Liver (tissue), 9 donors: ENCODE results near the gene ADAMTS16. TPM values are rescaled to one million over a fixed set of nuclear protein-coding genes. Genes with fewer than 3 reads are reported as not detected.

Source experiments
- DNase-seq: peaks from one replicate; pipeline ENCODE4 v3.0.0-alpha.2; 2017; ENCODE audit warnings: low spot score
- H3K27ac ChIP-seq, 2 donors: one replicate each; pipeline ENCODE4 v1.7.0; 2013; ENCODE audit warnings: inconsistent platforms in 2 of 2, low read length in 2 of 2, control low read depth in 1 of 2, low read depth in 1 of 2, mild to moderate bottlenecking in 1 of 2
- H3K27me3 ChIP-seq, 4 donors: one replicate each; pipeline versions ENCODE4 v1.6.1 to v1.7.0; 2013; ENCODE audit warnings: low read length in 3 of 4, inconsistent platforms in 1 of 4, mild to moderate bottlenecking in 1 of 4, moderate library complexity in 1 of 4; ENCODE audit not compliant: control insufficient read depth in 4 of 4, insufficient read depth in 4 of 4
- H3K36me3 ChIP-seq, 4 donors: one replicate each; pipeline versions ENCODE4 v1.6.1 to v1.7.0; 2013; ENCODE audit warnings: low read length in 3 of 4, mild to moderate bottlenecking in 3 of 4, low read depth in 1 of 4, moderate library complexity in 1 of 4; ENCODE audit not compliant: control insufficient read depth in 4 of 4, insufficient read depth in 3 of 4
- H3K4me1 ChIP-seq, 4 donors: one replicate each; pipeline versions ENCODE4 v1.6.1 to v1.7.0; 2013; ENCODE audit warnings: low read length in 3 of 4, mild to moderate bottlenecking in 3 of 4, moderate library complexity in 1 of 4; ENCODE audit not compliant: control insufficient read depth in 4 of 4, insufficient read depth in 4 of 4
- H3K4me3 ChIP-seq, 3 donors: one replicate each; pipeline versions ENCODE4 v1.6.1 to v1.7.0; 2013; ENCODE audit warnings: low read length in 3 of 3, control low read depth in 1 of 3, low read depth in 1 of 3, mild to moderate bottlenecking in 1 of 3
- H3K9ac ChIP-seq, 2 donors: one replicate each; pipeline ENCODE4 v1.7.0; 2013; ENCODE audit warnings: low read length in 2 of 2, mild to moderate bottlenecking in 2 of 2, moderate library complexity in 2 of 2, control low read depth in 1 of 2, low read depth in 1 of 2
- H3K9me3 ChIP-seq, 4 donors: one replicate each; pipeline versions ENCODE4 v1.6.1 to v1.7.0; 2013; ENCODE audit warnings: low read length in 3 of 4; ENCODE audit not compliant: control insufficient read depth in 4 of 4
- ATF3 ChIP-seq: IDR thresholded peaks from 2 replicates; pipeline ENCODE4 v1.6.1; 2016; ENCODE audit warnings: antibody characterized with exemption
- EGR1 ChIP-seq, 2 donors: IDR thresholded peaks; 2 replicates each; pipeline ENCODE4 v1.6.1; 2016 to 2018; ENCODE audit warnings: antibody characterized with exemption in 2 of 2, low read depth in 2 of 2
- FOXA1 ChIP-seq: IDR thresholded peaks from 2 replicates; pipeline ENCODE4 v1.6.1; 2016; ENCODE audit warnings: antibody characterized with exemption
- FOXA2 ChIP-seq: IDR thresholded peaks from 2 replicates; pipeline ENCODE4 v1.6.1; 2016; ENCODE audit warnings: antibody characterized with exemption
- GABPA ChIP-seq, 2 donors: IDR thresholded peaks in 1 of 2; conservative IDR thresholded peaks in 1 of 2; 2 replicates each; pipeline ENCODE4 v1.6.1; 2016; ENCODE audit warnings: antibody characterized with exemption in 2 of 2, mild to moderate bottlenecking in 1 of 2, moderate library complexity in 1 of 2
- HNF4A ChIP-seq, 2 donors: conservative IDR thresholded peaks; 2 replicates each; pipeline ENCODE4 v1.6.1; 2016; ENCODE audit warnings: antibody characterized with exemption in 2 of 2, mild to moderate bottlenecking in 2 of 2
- HNF4G ChIP-seq: IDR thresholded peaks from 2 replicates; pipeline ENCODE4 v1.6.1; 2016; ENCODE audit warnings: antibody characterized with exemption
- JUND ChIP-seq, 2 donors: IDR thresholded peaks; 2 replicates each; pipeline ENCODE4 v1.6.1; 2016; ENCODE audit warnings: antibody characterized with exemption in 2 of 2
- NR2F2 ChIP-seq: IDR thresholded peaks from 2 replicates; pipeline ENCODE4 v1.6.1; 2016; ENCODE audit warnings: antibody characterized with exemption
- RAD21 ChIP-seq, 2 donors: IDR thresholded peaks; 2 replicates each; pipeline ENCODE4 v1.6.1; 2016; ENCODE audit warnings: antibody characterized with exemption in 2 of 2, mild to moderate bottlenecking in 2 of 2
- REST ChIP-seq: IDR thresholded peaks from 2 replicates; pipeline ENCODE4 v1.6.1; 2016; ENCODE audit warnings: antibody characterized with exemption, mild to moderate bottlenecking
- RXRA ChIP-seq, 2 donors: IDR thresholded peaks; 2 replicates each; pipeline ENCODE4 v1.6.1; 2017 to 2018; ENCODE audit warnings: antibody characterized with exemption in 2 of 2, mild to moderate bottlenecking in 1 of 2
- SP1 ChIP-seq: IDR thresholded peaks from 2 replicates; pipeline ENCODE4 v1.6.1; 2018; ENCODE audit warnings: antibody characterized with exemption, mild to moderate bottlenecking
- TAF1 ChIP-seq: conservative IDR thresholded peaks from 2 replicates; pipeline ENCODE4 v1.6.1; 2016; ENCODE audit warnings: antibody characterized with exemption, mild to moderate bottlenecking
- YY1 ChIP-seq: IDR thresholded peaks from 2 replicates; pipeline ENCODE4 v1.6.1; 2016; ENCODE audit warnings: antibody characterized with exemption, mild to moderate bottlenecking
- ZBTB33 ChIP-seq: IDR thresholded peaks from 2 replicates; pipeline ENCODE4 v1.6.1; 2016; ENCODE audit warnings: antibody characterized with exemption
- whole genome bisulfite sequencing: extraction: QIAGEN DNeasy Blood & Tissue Kit; methylation state at CpG from one replicate; pipeline ENCODE4 v1.1.7; 2013; 5-methylcytosine and 5-hydroxymethylcytosine counted together
- polyA plus RNA-seq, 2 donors: library from polyadenylated mRNA; stranded (reverse) in 1 of 2; unstranded in 1 of 2; fragments of 200-250 nt in 1 of 2; fragments of >200 nt in 1 of 2; fragmentation: Nextera tagmentation in 1 of 2; extraction: Ambion mirVana in 1 of 2; gene quantifications; one replicate each; pipeline versions ENCODE4 v1.2.1 to v1.2.3, GENCODE V29; 2013 to 2015
- total RNA-seq, 2 donors: library from RNA; depleted of rRNA; stranded (reverse); fragments of >200 nt; gene quantifications; one replicate each; pipeline ENCODE4 v1.2.3, GENCODE V29; 2014
- TF ChIP-seq, protein P1 (sequence below): fragments of 150-350 bp; IDR thresholded peaks from 2 replicates; pipeline ENCODE4 v1.5.1; 2017; ENCODE audit warnings: improper control_type of control experiment, low read depth, low read length; ENCODE audit not compliant: missing input control
- TF ChIP-seq, protein P2 (sequence below): IDR thresholded peaks from 2 replicates; pipeline ENCODE4 v1.6.1; 2016; ENCODE audit warnings: antibody characterized with exemption
- donor health status: healthy.
- donor health status: healthy.
- donor health status: healthy.
- donor health status: healthy.
- donor health status: healthy.

Gene ADAMTS16
- under 1 TPM; under 0.01 to 0.84 TPM for total RNA-seq
- polyA plus RNA-seq, result not detected

- Histone ChIP-seq H3K9ac (no peak within 1 kb of the TSS), H3K4me1 (peaks cover 11 to 39% (median 24%) of the 10 kb centered on the region in 4 donors), H3K9me3 (no peaks in the 10 kb centered on the region), H3K27me3 (peaks cover 0 to 13% (median 2%) of the 10 kb centered on the region in 4 donors), H3K36me3 (no peaks in the 10 kb centered on the region), H3K27ac (no peak within 1 kb of the TSS), H3K4me3 (peak within 1 kb of the TSS in 2 of 3 donors; percentile 10 to 45)
- no peak for DNase-seq
- 3% methylated on average over 76 of the region's 76 CpGs for WGBS
- TF ChIP-seq SP1 (no peak), HNF4G (no peak), RXRA (IDR thresholded peaks at IDR 0.05) (no peak), FOXA2 (no peak), JUND (IDR thresholded peaks at IDR 0.05) (no peak), RAD21 (IDR thresholded peaks at IDR 0.05) (no peak), ATF3 (no peak), ZBTB33 (no peak), EGR1 (IDR thresholded peaks at IDR 0.05; ENCODE audit: low read depth in 2 of 2) (no peak)
- TF ChIP-seq, protein P1, sequence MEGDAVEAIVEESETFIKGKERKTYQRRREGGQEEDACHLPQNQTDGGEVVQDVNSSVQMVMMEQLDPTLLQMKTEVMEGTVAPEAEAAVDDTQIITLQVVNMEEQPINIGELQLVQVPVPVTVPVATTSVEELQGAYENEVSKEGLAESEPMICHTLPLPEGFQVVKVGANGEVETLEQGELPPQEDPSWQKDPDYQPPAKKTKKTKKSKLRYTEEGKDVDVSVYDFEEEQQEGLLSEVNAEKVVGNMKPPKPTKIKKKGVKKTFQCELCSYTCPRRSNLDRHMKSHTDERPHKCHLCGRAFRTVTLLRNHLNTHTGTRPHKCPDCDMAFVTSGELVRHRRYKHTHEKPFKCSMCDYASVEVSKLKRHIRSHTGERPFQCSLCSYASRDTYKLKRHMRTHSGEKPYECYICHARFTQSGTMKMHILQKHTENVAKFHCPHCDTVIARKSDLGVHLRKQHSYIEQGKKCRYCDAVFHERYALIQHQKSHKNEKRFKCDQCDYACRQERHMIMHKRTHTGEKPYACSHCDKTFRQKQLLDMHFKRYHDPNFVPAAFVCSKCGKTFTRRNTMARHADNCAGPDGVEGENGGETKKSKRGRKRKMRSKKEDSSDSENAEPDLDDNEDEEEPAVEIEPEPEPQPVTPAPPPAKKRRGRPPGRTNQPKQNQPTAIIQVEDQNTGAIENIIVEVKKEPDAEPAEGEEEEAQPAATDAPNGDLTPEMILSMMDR, result no peak
- TF ChIP-seq, protein P2, sequence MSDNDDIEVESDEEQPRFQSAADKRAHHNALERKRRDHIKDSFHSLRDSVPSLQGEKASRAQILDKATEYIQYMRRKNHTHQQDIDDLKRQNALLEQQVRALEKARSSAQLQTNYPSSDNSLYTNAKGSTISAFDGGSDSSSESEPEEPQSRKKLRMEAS, result no peak
Observed at GRCh38 chr5:5139777-5140478, at the start of gene ADAMTS16. Gene ADAMTS16 (plus strand): TSS chr5:5140330. CDS start chr5:5140468, 138 bp downstream.

DNA sequence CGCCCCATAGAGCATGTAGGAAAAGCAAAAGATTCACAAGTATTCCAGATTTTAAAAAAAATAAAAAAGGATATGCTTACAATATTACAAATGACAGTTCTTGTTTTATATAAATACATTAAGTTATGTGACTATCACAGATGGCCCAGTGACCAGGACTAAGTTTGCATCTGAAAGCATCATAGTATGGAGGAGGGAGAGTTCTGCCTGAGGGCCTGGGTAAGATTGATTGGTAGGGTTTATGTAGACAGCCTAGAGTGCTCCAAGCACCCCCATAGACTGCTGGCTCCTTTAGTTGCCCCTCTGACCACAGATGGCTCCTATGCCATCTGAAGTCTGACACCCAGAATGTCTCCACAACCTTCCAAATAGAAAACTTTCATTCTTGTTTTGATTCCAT, 48.0 kb upstream of the ADAMTS16 start:
- Histone ChIP-seq H3K36me3 (no peaks in the 10 kb centered on the region), H3K9me3 (no peaks in the 10 kb centered on the region), H3K27ac (no peak overlapping the region), H3K4me3 (no peak overlapping the region), H3K9ac (no peak overlapping the region), H3K4me1 (no peaks in the 10 kb centered on the region), H3K27me3 (no peaks in the 10 kb centered on the region)
- DNase-seq, result no peak
- WGBS, result 29% methylated on average over 1 of the region's 1 CpG
- TF ChIP-seq FOXA2 (no peak), ATF3 (no peak), RAD21 (IDR thresholded peaks at IDR 0.05) (no peak), HNF4A (conservative IDR thresholded peaks at IDR 0.05) (no peak), EGR1 (IDR thresholded peaks at IDR 0.05; ENCODE audit: low read depth in 2 of 2) (no peak), RXRA (IDR thresholded peaks at IDR 0.05) (no peak), NR2F2 (no peak), FOXA1 (no peak), REST (no peak), GABPA (IDR thresholded peaks at IDR 0.05 in 1 of 2, conservative IDR thresholded peaks at IDR 0.05 in 1 of 2) (no peak), SP1 (no peak), TAF1 (no peak), JUND (IDR thresholded peaks at IDR 0.05) (no peak), HNF4G (no peak), YY1 (no peak)
- TF ChIP-seq, protein P1, result no peak
- TF ChIP-seq, protein P2, result no peak
